Measurements from ENCODE around the gene PCDHGA1.

PCDHGA1 gene

GRCh38 chr5:141547921-141548320 lies 217.6 kb downstream of the PCDHGA1 start:
- DNase-seq, result no peak

GRCh38 chr5:141557681-141558136 lies 227.4 kb downstream of the PCDHGA1 start:
- DNase-seq, result peak; percentile 83

- DNase-seq, result no peak
Observed at GRCh38 chr5:141558150-141558549, 227.8 kb downstream of the PCDHGA1 start.

- no peak for DNase-seq
Observed at GRCh38 chr5:141559461-141559860, 229.1 kb downstream of the PCDHGA1 start.

- no peak for DNase-seq
Observed at GRCh38 chr5:141560151-141560550, 229.8 kb downstream of the PCDHGA1 start.

- DNase-seq, result no peak
Observed at GRCh38 chr5:141560725-141561483, 230.6 kb downstream of the PCDHGA1 start.

Data from CD4-positive, alpha-beta T cell treated with Interleukin-10 for 1 hour (primary cell).